ENCODE measurements around the gene LIPA. TPM values are rescaled to one million over a fixed set of nuclear protein-coding genes. Genes with fewer than 3 reads are reported as not detected.

The LIPA gene
- total RNA-seq, 2 experiments from 2014 or later: 8.9 to 19.4 TPM

DNA sequence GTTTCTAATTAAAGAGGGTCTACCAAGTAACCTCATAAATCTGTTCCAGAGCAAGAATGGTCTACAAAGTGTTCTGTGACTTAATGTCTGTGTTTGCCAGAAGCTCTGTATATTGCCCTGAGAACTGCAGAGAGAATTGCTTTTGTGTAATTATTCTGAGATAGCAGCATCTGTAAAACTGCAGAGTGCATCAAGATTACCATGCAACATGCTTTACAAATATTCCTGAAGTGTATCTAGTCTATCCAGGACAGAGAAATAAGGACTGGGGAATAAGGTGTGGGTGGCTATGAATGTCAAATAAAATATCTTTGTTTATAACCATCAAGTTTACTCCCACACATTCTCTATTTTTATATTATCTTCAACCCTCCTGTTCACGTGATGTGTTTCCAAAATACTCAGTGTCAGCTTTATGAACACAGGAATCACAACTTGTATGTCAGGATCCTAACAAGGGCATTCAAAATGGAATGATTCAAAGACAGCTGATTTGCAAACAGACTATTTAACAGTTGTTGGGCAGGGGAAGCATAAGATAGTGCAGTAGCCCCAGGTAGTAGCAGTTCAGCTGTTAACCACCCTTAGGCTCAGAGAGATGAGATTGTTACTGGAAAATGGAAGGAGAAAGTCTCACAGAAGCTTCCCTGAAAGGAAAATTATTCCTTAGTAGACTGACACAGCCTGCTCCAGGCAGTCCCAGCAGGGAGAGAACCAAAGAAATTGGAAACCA, 15.3 kb upstream of the LIPA start:
- intact Hi-C loops (cut with micrococcal nuclease; ENCODE audit: unreplicated experiment): no loop called here
- no peak overlapping the region for H3K27ac ChIP-seq (ENCODE audit: low read depth, low read length, poor library complexity, severe bottlenecking)
- POLR2A ChIA-PET: no interaction called here

DNA sequence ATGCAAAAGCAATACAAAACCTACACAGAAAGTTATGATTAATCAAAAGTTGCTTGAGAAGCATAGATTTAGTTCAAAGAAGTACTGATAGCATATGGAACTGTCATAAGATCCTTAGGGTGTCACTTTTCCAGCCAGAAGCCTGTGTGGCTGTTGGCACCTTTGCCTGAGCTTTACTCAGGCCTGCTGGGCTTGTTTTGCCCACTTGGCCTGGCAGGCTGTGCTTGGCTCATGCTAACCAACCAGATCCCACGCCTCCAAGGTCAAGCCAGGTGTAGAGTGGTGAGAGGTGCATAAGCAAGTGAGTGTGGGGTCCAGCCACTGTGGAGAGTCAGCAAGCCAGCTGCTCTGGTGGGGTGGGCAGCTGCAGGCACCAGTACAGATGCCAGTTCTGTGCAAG, 12.0 kb upstream of the LIPA start:
- Histone ChIP-seq H4K20me1 (ENCODE audit: insufficient read depth, low read length) (no peaks in the 10 kb centered on the region), H3K79me2 (ENCODE audit: insufficient read depth, low read depth, low read length) (no peaks in the 10 kb centered on the region), H3K4me3 (ENCODE audit: low read depth, low read length, poor library complexity, severe bottlenecking) (no peak overlapping the region), H3K9me2 (ENCODE audit: insufficient read depth, low read length) (no peaks in the 10 kb centered on the region), H3K4me1 (ENCODE audit: insufficient read depth, low read length, poor library complexity, severe bottlenecking) (no peaks in the 10 kb centered on the region), H3K9me3 (ENCODE audit: low read length) (peaks cover 4% of the 10 kb centered on the region; the same call in 1 of the 2 replicates), H3K36me3 (ENCODE audit: insufficient read depth, low read length) (no peaks in the 10 kb centered on the region), H2AFZ (ENCODE audit: low read length) (no peak overlapping the region), H3K4me2 (ENCODE audit: low read length) (no peak overlapping the region), H3K27ac (ENCODE audit: low read depth, low read length, poor library complexity, severe bottlenecking) (no peak overlapping the region)
- TF ChIP-seq, protein P1, sequence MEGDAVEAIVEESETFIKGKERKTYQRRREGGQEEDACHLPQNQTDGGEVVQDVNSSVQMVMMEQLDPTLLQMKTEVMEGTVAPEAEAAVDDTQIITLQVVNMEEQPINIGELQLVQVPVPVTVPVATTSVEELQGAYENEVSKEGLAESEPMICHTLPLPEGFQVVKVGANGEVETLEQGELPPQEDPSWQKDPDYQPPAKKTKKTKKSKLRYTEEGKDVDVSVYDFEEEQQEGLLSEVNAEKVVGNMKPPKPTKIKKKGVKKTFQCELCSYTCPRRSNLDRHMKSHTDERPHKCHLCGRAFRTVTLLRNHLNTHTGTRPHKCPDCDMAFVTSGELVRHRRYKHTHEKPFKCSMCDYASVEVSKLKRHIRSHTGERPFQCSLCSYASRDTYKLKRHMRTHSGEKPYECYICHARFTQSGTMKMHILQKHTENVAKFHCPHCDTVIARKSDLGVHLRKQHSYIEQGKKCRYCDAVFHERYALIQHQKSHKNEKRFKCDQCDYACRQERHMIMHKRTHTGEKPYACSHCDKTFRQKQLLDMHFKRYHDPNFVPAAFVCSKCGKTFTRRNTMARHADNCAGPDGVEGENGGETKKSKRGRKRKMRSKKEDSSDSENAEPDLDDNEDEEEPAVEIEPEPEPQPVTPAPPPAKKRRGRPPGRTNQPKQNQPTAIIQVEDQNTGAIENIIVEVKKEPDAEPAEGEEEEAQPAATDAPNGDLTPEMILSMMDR (conservative IDR thresholded peaks at IDR 0.05; ENCODE audit: low read length): no peak
- TF ChIP-seq EZH2phosphoT487 (IDR thresholded peaks at IDR 0.05; ENCODE audit: borderline replicate concordance, low read depth, low read length): no peak
- no TSS peak for BruUV-seq (replicated peaks)
- ChIA-PET CTCF (ENCODE audit: unreplicated experiment) (no interaction called here), POLR2A (interaction anchor here (0.6 kb wide), 2 partner anchors 48 to 366 kb away, joined by 3 read pairs; no protein-coding TSS in a partner anchor)
- intact Hi-C loops (cut with micrococcal nuclease; ENCODE audit: unreplicated experiment): no loop called here
- no peak for DNase-seq (ENCODE audit: low spot score)

More for the DNA sequence above, 15.3 kb upstream of the LIPA start:
- DNase-seq (ENCODE audit: low spot score): no peak
- Histone ChIP-seq H4K20me1 (ENCODE audit: insufficient read depth, low read length) (no peaks in the 10 kb centered on the region), H3K9me2 (ENCODE audit: insufficient read depth, low read length) (no peaks in the 10 kb centered on the region), H3K36me3 (ENCODE audit: insufficient read depth, low read length) (no peaks in the 10 kb centered on the region), H2AFZ (ENCODE audit: low read length) (no peak overlapping the region), H3K9me3 (ENCODE audit: low read length) (peaks cover 4% of the 10 kb centered on the region; the same call in 1 of the 2 replicates), H3K4me3 (ENCODE audit: low read depth, low read length, poor library complexity, severe bottlenecking) (no peak overlapping the region), H3K79me2 (ENCODE audit: insufficient read depth, low read depth, low read length) (no peaks in the 10 kb centered on the region), H3K4me1 (ENCODE audit: insufficient read depth, low read length, poor library complexity, severe bottlenecking) (no peaks in the 10 kb centered on the region), H3K4me2 (ENCODE audit: low read length) (no peak overlapping the region)
- no peak for TF ChIP-seq EZH2phosphoT487 (IDR thresholded peaks at IDR 0.05; ENCODE audit: borderline replicate concordance, low read depth, low read length)
- TF ChIP-seq, protein P1 (conservative IDR thresholded peaks at IDR 0.05; ENCODE audit: low read length): no peak
- no TSS peak for BruUV-seq (replicated peaks)
- CTCF ChIA-PET (ENCODE audit: unreplicated experiment): no interaction called here

- peaks cover 4% of the 10 kb centered on the region; the same call in 1 of the 2 replicates for H3K9me3 ChIP-seq (ENCODE audit: low read length)
- H3K27ac ChIP-seq (ENCODE audit: low read depth, low read length, poor library complexity, severe bottlenecking): no peak overlapping the region
- intact Hi-C loops (cut with micrococcal nuclease; ENCODE audit: unreplicated experiment): no loop called here
- H3K79me2 ChIP-seq (ENCODE audit: insufficient read depth, low read depth, low read length): no peaks in the 10 kb centered on the region
- no peak overlapping the region for H2AFZ ChIP-seq (ENCODE audit: low read length)
- ChIA-PET CTCF (ENCODE audit: unreplicated experiment) (no interaction called here), POLR2A (no interaction called here)
- no peaks in the 10 kb centered on the region for H3K4me1 ChIP-seq (ENCODE audit: insufficient read depth, low read length, poor library complexity, severe bottlenecking)
- H3K36me3 ChIP-seq (ENCODE audit: insufficient read depth, low read length): no peaks in the 10 kb centered on the region
- no peak for TF ChIP-seq EZH2phosphoT487 (IDR thresholded peaks at IDR 0.05; ENCODE audit: borderline replicate concordance, low read depth, low read length)
- TF ChIP-seq, protein P1 (conservative IDR thresholded peaks at IDR 0.05; ENCODE audit: low read length): no peak
- no peaks in the 10 kb centered on the region for H4K20me1 ChIP-seq (ENCODE audit: insufficient read depth, low read length)
- BruUV-seq (replicated peaks): no TSS peak
- H3K4me3 ChIP-seq (ENCODE audit: low read depth, low read length, poor library complexity, severe bottlenecking): no peak overlapping the region
- no peak overlapping the region for H3K4me2 ChIP-seq (ENCODE audit: low read length)
- no peaks in the 10 kb centered on the region for H3K9me2 ChIP-seq (ENCODE audit: insufficient read depth, low read length)
- no peak for DNase-seq (ENCODE audit: low spot score)
These were observed 11.5 kb upstream of the LIPA start for GRCh38 chr10:89263091-89263490.
